ENCODE measurements around the gene COBLL1.

COBLL1 gene

DNA sequence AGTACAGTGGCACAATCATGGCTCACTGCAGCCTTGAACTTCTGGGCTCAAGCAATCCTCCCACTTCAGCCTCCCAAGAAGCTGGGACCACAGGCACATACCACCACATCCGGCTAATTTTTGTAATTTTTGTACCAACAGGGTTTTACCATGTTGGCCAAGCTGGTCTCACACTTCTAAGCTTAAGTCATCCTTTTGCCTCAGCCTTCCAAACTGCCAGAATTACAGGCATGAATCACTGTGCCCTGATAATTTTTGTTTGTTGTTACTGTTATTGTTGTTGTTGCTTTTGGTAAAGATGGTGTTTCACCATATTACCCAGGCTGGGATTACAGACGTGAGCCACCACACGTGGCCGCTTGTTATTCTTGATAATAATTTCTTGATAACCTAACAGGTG lies 10.5 kb upstream of the COBLL1 start:
- no peak for DNase-seq

DNA sequence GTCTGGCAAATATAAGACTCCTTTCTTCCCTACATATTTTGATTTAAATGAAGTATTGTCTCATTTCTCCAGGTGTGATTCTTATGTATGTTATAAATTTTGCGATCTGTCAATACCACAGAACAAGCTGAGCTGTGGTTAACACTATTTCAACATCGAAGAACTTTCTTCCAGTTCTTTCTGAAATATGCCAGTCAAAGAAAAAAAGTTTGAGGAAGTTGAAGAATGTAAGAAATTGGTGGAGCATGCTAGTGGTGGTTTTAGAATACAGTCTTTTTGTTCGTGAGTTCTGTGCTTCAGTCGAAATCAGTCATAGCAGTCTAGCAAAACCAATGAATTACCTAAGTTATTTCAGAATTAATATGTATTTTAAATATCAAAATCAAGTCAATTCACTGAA lies 8.6 kb upstream of the COBLL1 start:
- no peak for DNase-seq

DNA sequence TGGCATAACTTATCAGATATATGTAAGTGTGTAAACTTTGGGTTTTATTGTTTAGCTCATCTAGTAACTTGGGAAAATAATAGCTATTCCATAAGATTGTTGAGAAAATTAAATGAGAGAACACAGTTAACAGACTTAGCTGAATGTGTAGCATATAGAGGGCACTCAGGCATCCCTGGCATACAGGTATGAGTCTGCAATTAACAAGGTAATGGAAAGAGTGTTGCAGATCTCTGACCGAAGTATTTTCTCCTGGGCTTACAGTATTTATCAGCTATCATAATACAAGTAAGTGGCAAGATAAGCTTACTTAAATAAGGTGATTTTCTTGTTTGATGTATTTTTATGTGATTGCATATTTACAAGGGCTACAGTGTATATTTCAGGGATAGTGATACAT lies 7.9 kb upstream of the COBLL1 start:
- no peak for DNase-seq

DNA sequence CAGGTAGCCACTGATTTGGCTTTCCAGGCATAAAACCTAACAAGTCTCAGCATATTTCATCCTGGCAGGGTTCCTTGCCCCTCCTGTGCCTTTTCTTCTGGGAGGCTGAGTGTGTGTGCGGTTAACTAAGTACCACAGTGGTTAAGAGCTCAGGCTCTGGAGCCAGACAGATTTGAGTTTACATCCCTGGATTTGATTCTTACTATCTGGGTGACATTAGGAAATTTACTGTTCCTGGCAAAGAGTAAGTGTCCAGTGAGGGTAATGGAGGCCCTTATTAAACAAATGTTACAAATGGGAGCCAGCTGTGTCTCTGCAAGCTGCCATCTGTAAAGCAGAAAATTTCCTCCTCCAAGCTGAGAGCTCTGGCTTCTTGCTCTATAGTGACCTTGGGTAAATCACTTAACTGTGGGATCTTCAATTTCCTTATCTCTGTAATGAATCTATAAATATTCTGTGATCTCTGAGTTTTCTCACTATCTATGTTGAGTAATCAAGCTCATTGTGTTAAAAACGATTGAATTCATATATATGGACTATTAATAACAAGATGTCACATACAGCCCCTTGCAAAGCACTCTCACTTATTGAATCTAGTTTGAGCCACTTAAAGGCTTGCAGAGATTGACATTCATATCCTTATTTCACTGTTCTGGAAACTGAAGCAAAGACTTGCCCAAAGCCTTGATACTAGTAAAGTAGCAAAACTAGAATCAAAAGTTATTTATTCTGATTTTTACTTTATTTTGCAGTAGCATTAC lies 6.5 kb upstream of the COBLL1 start:
- DNase-seq = no peak

DNA sequence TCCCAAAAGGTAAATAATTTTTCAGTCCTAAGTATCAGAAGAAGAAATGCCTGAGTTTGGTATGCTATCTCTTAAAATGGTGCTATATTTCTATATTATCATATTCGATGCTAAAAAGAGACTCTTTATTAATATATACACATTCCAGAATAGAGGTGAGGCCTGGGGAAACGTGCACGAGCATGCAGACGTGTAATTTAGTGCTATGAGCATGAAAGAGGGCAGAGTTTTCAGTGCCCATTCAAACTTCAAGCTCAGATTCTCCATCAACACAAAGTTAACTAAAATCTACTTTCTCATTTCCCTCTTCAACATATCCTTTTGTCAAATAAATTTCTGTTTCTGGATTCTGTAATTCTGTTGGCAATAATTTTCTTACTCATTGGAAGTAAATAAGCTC lies 5.7 kb upstream of the COBLL1 start:
- no peak for DNase-seq

DNA sequence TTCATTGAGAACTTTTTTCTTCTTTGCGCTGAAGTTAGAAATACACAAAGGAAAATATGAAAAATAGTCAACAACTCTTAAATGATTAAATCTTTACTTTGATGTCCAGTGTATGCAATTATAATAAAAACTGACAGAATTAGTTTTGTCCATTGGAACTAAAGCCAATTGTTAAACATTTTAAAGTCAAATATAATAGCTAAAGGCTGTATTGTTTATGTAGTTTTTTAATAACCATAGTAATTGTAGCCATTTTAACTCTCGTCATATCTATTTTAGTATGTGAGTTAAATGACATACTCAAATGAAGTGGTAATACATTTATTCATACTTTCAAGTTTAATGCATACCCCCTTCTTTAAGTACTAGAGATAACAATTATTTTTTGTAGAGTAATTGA lies 4.7 kb upstream of the COBLL1 start:
- DNase-seq = no peak

DNA sequence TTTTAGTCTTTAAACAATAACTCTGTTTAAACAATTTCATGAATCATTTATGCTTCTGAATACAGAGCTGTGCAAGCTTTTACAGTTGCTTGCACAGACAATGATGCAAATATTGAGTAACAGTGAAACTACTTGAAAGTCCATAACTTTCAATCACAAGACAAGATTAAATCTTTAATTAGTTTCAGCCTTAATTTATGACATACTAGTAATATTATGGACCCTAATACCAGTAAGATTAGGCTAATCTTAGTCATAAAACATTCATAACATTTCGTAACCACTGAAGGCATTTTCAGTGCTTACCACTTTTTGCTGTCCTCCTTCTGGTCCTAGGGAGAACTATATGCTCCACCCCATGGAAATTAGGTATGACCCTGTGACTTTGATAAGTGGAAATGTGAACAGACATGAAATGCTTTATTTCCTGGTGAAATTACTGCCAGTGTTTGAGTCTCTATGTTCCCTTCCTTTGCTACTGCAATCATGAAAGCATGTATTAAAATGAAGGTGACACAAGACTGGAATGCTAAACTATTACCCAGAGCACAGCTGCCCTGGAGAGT lies 1.8 kb upstream of the COBLL1 start:
- DNase-seq = no peak

DNA sequence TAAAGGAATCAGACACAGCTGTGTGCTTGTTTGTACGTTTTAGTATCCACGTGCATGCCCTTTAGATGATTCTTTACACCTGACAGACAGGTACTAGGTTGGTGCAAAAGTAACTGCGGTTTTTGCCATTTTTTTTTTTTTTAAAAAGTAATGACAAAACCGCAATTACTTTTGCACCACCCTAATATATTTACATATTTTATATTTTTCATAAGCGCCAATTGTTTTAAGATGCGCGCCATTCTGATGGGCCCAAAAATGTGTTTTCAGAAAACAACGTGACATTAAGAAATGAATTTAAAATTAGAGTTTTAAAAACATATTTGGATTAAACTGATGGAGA lies 972 bp upstream of the COBLL1 start:
- no peak for DNase-seq

DNA sequence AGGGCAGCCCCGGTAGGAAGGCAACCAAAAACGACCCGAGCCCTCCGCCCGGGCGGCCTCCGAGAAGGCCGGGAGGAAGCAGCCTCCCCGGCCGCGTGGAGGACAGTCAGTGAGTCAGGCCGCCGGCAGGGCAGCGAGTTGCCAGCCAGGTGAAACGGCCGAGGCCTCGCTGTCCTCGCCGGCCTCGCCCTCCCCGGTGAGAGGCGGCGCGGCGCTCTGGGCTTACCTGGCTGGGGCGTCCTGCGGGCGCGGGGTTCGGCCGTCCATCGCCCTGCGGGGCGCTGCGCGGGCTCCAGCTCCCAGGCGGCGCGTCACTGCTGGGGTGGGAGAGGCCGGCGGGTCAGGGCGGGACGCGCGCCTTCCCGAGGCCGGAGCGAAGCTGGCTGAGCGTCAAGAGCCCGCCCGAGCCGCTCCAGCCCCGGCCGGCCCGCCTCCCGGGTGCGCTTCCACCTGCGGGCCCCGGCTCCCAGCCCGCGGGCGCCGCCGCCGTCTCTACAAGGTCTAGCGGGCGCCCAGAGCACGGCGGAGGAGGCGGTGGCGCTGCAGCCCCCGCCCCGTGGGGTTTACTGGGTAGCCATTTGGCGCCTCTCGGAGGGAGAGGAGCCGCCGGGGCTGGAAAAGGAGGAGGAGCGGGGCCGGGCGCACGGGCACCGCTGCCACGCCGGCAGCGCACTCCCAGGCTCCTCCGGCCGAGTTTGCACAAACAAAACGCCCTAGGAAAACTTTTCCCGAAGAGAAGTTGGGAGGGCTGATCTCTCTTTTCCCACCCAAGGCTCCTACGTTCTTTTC lies 499 bp downstream of the COBLL1 start:
- peak; percentile 16 to 37 for DNase-seq

DNA sequence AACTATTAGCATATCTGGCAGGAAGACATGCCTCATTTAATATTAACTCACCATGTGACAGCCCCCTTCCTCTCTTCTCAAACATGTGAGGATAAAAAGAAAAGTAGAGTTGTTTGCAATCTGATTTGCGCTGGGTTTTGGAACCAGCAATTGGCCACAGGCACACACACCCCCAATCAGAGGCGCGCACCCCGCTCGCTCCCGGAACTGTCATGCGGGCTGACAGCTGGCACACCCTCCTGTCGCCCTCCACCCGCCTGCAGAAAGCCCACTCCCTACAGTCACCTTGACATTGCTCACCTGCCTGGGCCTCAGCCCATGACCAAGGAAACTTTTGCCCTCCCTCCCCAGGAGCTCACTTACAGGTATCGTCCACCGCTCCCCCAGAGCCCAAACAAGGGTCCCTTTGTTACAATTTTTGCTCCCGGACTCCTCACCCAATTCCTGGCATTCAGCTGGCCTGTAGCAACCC lies 1.1 kb downstream of the COBLL1 start:
- DNase-seq = no peak

DNA sequence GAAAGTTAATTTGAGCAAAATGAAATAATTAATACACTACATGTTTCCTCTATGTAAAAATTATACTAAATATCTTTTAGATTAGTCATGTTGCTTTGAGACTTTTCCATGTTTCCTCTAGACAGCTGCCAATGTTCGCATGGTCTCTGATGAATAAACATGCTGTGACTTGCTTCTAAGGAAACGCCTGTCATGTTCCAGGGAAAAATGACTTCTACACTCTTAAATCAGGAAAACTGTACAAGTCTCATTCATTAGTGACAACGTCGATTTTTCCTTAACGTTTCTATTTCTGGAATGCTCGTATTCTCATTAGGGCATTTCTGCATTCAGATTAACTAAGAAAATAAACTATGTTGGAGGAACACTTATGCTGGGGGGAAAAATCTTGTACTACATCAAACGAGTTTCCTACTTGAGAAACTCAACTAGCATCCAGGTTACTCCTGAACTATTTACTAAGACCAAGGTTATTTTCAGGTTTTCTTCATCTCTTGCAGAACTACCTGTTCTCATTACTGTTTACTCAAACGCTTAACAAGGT lies 1.6 kb downstream of the COBLL1 start:
- no peak for DNase-seq

DNA sequence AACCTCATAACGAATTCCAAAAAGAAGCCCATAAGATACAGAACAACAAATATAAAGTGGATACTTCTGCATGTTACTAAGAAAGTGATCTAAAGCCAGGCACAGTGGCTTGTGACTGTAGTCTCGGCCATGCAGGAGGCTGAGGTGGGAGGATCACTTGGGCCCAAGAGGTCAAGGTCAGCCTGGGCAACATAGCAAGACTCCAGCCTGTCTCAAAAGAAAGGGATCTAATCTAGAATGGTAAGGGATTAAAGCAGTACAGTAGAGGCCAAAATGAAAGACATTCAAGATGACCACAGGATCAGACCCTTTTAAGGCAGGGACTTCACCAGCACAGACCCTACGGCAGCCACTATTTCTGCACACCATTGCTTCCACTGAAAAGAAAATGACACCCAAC lies 3.8 kb downstream of the COBLL1 start:
- DNase-seq = no peak

DNA sequence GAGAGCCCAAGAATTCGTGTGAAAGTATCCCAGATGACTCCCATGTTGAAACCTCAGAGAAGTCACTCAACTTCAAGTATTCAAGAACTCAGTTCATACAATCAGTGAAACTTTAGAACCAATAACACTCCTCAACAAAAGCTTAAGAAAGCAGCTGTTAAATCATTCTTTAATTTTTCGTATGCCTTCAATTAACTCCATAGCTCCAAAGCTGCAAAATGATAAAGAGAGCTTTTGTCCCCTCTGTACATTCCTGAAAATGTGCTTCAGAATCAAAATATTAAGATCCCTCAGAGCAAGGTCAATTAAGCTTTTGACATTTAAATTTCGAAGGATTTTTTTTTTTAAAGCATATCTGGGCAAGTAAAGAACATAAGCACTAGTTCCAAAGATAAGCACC lies 4.7 kb downstream of the COBLL1 start:
- DNase-seq = no peak

DNA sequence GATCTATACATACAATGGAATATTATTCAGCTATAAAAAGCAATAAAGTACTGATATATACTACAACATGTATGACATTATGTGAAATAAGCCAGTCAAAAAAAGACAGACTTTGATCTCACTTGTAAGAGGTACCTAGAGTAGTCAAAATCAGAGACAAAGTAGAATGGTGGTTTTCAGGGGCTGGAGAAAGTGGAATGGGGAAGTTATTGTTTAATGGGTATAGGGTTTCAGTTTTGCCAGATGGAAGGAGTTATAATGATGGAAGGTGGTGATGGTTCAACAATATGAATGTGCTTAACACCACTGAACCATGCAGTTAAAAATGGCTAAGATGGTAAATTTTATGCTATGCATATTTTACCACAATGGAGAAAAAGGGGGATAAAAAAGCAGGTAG lies 6.3 kb downstream of the COBLL1 start:
- no peak for DNase-seq

DNA sequence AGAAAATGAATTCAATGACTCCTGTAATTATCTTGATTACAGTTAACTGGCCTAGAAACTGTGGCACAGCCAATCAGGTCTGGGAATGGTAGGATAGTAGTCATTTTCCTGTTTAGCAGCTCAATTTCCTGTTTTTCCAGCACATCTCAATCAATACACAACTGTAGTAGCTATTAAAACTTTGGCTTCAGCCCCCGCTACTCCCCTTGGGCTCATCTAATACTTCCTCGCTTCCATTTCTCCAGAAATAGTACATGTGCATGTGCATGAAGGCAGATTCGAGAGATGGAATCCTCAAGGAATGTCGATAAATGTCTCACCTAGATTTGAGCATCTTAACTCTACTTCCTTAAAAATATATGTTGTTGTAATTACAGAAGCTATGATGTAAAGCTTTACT lies 9.7 kb downstream of the COBLL1 start:
- DNase-seq = no peak

DNA sequence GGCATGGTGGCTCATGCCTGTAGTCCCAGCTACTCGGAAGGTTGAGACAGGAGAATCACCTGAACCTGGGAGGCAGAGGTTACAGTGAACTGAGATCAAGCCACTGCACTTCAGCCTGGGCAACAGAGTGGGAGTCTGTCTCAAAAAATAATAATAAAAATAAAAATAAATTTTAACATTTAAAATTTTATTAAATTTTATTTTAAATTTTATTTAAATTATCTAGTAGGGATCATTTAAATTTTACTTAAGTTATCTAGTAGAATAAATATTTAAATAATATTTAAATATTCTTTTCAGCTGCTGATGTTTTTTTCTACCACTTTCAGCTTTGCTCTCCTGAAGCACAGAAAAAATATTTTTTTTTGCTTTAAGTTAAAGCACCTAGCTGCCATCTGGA lies 10.4 kb downstream of the COBLL1 start:
- DNase-seq = no peak

DNA sequence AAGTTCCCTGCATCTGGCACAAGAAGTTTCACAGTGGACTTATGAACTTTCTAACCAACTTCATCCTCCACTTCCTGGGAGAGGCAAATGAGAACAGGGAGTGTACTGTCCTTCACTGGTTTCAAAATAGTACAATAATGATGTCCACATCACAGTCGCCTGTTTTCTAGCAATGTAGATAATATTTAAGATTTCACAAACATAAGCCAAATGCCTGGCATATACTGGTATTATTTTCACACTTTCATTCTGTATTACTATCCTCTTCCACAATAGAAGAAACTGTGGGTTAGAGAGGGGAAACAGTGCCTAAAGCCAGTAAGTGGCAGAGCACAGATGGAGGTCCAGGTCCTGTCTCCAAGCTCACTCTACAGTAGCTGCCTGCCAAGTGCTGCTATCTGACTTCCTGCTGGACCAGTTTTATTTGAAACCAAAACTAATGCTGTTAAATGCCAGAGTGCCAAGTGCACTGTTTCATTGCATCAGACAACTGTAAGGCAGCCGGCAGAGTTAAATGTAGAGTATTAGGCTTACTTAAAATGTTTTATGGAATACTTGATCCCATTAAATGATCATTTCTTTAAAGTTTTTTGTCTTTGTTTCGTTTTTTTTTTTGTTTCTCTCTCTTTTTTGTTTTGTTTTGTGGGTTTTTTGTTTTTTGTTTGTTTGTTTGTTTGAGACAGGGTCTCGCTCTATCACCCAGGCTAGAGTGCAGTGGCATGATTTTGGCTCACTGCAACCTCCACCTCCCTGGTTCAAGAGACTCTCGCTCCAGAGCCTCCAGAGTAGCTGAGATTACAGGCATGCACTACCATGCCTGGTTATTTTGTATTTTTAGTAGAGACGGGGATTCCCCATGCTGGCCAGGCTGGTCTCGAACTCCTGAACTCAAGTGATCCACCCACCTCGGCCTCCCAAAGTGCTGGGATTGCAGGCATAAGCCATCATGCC lies 15.1 kb downstream of the COBLL1 start:
- DNase-seq = no peak

DNA sequence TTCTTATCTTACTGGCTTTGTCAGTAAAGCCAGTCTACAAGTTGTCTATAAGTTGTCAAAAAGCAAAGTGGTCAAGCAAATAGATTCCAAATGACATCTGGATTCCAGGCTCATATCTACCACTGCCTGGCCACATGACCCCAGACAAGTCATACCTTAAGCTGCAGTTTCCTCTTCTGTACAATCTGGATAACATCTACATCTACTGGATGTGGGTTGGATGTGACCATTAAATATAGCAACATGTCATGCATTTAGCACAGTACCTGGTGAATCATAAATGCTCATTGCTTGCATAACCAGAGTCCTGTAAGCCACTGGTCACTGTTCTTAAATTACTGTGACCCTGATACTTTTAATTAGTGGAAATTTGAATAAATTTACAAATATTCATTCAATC lies 16.8 kb downstream of the COBLL1 start:
- no peak for DNase-seq

DNA sequence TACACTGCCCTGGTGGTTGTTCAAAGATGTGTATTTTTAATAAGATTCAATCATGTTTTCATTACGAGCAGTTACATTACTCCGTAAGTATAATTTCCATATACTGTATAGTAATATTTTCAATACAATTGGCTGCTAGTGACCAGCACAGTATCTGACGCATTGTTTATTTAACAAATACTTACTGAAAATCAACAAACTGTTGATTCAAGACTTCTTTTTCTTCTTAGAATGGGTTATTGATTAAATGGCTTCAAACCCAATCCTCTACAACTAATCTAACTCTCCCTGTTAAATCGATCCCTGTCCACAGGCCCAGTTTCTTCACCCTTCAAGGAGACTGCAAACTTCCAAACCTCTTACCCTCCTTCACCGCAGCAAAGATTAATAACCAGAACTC lies 18.5 kb downstream of the COBLL1 start:
- DNase-seq = no peak

DNA sequence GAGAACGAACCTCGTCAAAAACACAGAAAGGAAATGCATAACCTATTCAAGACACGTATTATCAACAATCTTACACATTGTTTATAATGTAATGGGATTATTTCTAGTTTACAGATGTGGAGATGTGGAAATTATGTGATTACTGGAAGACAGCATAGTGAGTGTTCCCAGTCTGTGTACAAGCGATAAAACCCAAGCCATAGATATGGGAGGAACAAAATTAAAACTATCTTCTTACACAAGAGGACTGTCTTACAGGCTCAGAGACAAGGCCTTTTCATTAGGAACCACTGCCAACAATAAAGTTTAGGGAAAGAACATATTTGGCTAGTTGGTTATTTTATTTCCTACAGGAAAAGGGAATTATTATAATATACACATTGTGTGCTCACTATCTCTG lies 20.3 kb downstream of the COBLL1 start:
- no peak for DNase-seq

DNA sequence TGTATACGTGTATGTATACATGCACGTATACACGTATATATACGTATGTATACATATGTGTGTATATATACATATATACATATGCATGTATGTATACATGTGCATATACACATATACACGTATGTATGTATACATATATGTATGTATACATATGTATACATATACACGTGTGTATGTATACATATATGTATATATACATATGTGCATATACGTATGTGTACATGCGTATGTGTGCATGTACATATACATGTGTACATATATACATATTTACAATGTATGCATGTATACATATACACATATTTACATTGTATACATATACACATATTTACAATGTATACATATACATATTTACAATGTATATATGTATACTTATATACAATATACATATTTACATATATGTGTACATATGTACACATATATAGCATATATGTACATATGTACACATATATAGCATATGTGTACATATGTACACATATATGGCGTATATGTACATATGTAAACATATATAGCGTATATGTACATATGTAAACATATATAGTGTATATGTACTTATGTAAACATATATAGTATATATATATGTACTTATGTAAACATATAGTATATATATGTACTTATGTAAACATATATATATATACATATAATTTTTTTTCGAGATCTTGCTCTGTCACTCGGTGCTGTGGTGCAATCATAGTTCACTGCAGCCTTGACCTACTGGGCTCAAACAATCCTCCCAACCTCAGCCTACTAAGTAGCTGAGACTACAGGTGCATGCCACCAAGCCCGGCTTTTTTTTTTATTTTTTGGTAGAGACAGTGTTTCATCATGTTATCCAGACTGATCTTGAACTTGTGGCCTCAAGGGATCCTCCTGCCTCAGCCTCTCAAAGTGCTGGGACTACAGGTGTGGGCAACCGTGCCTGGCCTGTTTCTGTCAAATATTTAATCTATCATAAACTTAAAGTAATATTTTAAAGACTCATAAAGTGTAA lies 23.2 kb downstream of the COBLL1 start:
- no peak for DNase-seq

Data from hippocampal formation (tissue), 2 donors.